GM23338 (cell line): ENCODE measurements around the gene SMAD3. TPM values are rescaled to one million over a fixed set of nuclear protein-coding genes. Genes with fewer than 3 reads are reported as not detected.

Source experiments
- ATAC-seq: fragments of 200-7000 bp; cut with Tn5 transposase; 3 replicates; pipeline ENCODE4 v1.9.1; 2020
- DNase-seq: peaks from one replicate; pipeline ENCODE4 v3.0.0-alpha.2; 2015; ENCODE audit warnings: low spot score
- H2AFZ ChIP-seq: fragments of 200-600 bp; sonication (generic); 2 replicates; pipeline ENCODE4 v1.8.0; 2016; ENCODE audit warnings: antibody characterized with exemption, mild to moderate bottlenecking, moderate library complexity
- H3F3A ChIP-seq: fragments of 200-600 bp; sonication (generic); replicated peaks from 2 replicates; pipeline ENCODE4 v1.8.0; 2017; ENCODE audit warnings: antibody characterized with exemption, mixed run types, low read depth
- H3K27ac ChIP-seq: fragments of 200-600 bp; sonication (generic); 2 replicates; pipeline ENCODE4 v1.6.1; 2016; ENCODE audit warnings: low read depth
- H3K27me3 ChIP-seq: fragments of 200-600 bp; sonication (generic); 2 replicates; pipeline ENCODE4 v1.8.0; 2016; ENCODE audit warnings: mild to moderate bottlenecking, mixed run types, moderate library complexity; ENCODE audit not compliant: insufficient read depth
- H3K36me3 ChIP-seq: fragments of 200-600 bp; sonication (generic); 2 replicates; pipeline ENCODE4 v1.8.0; 2016; ENCODE audit warnings: mild to moderate bottlenecking; ENCODE audit not compliant: insufficient read depth
- H3K4me1 ChIP-seq: fragments of 200-600 bp; sonication (generic); 2 replicates; pipeline ENCODE4 v1.8.0; 2016; ENCODE audit warnings: mild to moderate bottlenecking, moderate library complexity; ENCODE audit not compliant: insufficient read depth
- H3K4me2 ChIP-seq: fragments of 200-600 bp; sonication (generic); 2 replicates; pipeline ENCODE4 v1.7.1; 2017; ENCODE audit warnings: mixed run types
- H3K4me3 ChIP-seq: fragments of 200-600 bp; sonication (generic); 2 replicates; pipeline ENCODE4 v1.6.1; 2016; ENCODE audit warnings: mixed run types
- H3K79me2 ChIP-seq: fragments of 200-600 bp; sonication (generic); replicated peaks from 2 replicates; pipeline ENCODE4 v1.8.0; 2017; ENCODE audit warnings: mild to moderate bottlenecking; ENCODE audit not compliant: insufficient read depth
- H3K9me2 ChIP-seq: fragments of 200-600 bp; sonication (generic); 2 replicates; pipeline ENCODE4 v1.8.0; 2017; ENCODE audit not compliant: insufficient read depth
- H4K20me1 ChIP-seq: fragments of 200-600 bp; sonication (generic); replicated peaks from 2 replicates; pipeline ENCODE4 v1.8.0; 2017; ENCODE audit warnings: mild to moderate bottlenecking; ENCODE audit not compliant: insufficient read depth
- H3K27ac Mint-ChIP-seq: 2 replicates; pipeline ENCODE4 v1.8.0; 2020; ENCODE audit warnings: inconsistent platforms, mild to moderate bottlenecking, moderate library complexity, mixed read lengths
- H3K27me3 Mint-ChIP-seq: 3 replicates; pipeline ENCODE4 v1.8.0; 2022; ENCODE audit warnings: low read depth, mild to moderate bottlenecking, moderate library complexity, mixed read lengths, inconsistent platforms; ENCODE audit not compliant: insufficient read depth, poor library complexity
- H3K36me3 Mint-ChIP-seq: 3 replicates; pipeline ENCODE4 v1.8.0; 2021; ENCODE audit warnings: low read depth, mild to moderate bottlenecking, inconsistent platforms, moderate library complexity, mixed read lengths
- H3K4me1 Mint-ChIP-seq: 3 replicates; pipeline ENCODE4 v1.8.0; 2020; ENCODE audit warnings: mild to moderate bottlenecking, inconsistent platforms, mixed read lengths
- H3K4me3 Mint-ChIP-seq: 3 replicates; pipeline ENCODE4 v1.8.0; 2021; ENCODE audit warnings: moderate library complexity, mild to moderate bottlenecking, inconsistent platforms, mixed read lengths
- H3K9me3 Mint-ChIP-seq: 3 replicates; pipeline ENCODE4 v1.8.0; 2020; ENCODE audit warnings: moderate library complexity, mild to moderate bottlenecking, inconsistent platforms, mixed read lengths
- CREB1 ChIP-seq: fragments of 250-450 bp; sonication (Bioruptor Pico); IDR thresholded peaks from 2 replicates; pipeline ENCODE4 v1.5.0; 2020; ENCODE audit warnings: low read depth, mild to moderate bottlenecking, moderate library complexity
- CTCF ChIP-seq, 2 experiments: fragments of 200-600 bp in 1 of 2; sonication (generic) in 1 of 2; conservative IDR thresholded peaks; 2 replicates each; pipeline versions ENCODE4 v1.5.1 to v1.6.1; 2016 to 2017; ENCODE audit warnings: antibody characterized with exemption in 2 of 2, low read depth in 2 of 2, mild to moderate bottlenecking in 2 of 2, moderate library complexity in 1 of 2
- ETS1 ChIP-seq: IDR thresholded peaks from 2 replicates; pipeline ENCODE4 v1.6.1; 2016; ENCODE audit warnings: antibody characterized with exemption
- EZH2 ChIP-seq: fragments of 200-600 bp; sonication (generic); IDR thresholded peaks from one replicate; pipeline ENCODE4 v1.8.0; 2017; ENCODE audit warnings: antibody characterized with exemption, mild to moderate bottlenecking, low read depth; ENCODE audit not compliant: unreplicated experiment
- EZH2phosphoT487 ChIP-seq: fragments of 200-600 bp; sonication (generic); IDR thresholded peaks from one replicate; pipeline ENCODE4 v1.8.1; 2018; ENCODE audit warnings: antibody characterized with exemption; ENCODE audit not compliant: unreplicated experiment
- JUNB ChIP-seq: IDR thresholded peaks from one replicate; pipeline ENCODE4 v1.6.1; 2016; ENCODE audit warnings: antibody characterized with exemption; ENCODE audit not compliant: unreplicated experiment
- NANOG ChIP-seq: IDR thresholded peaks from 2 replicates; pipeline ENCODE4 v1.6.1; 2016; ENCODE audit warnings: antibody characterized with exemption, borderline replicate concordance
- POLR2AphosphoS5 ChIP-seq: IDR thresholded peaks from 2 replicates; pipeline ENCODE4 v1.6.1; 2016; ENCODE audit warnings: antibody characterized with exemption, low read depth
- REST ChIP-seq: IDR thresholded peaks from one replicate; pipeline ENCODE4 v1.6.1; 2018; ENCODE audit warnings: antibody characterized with exemption; ENCODE audit not compliant: unreplicated experiment
- STAT1 ChIP-seq: IDR thresholded peaks from one replicate; pipeline ENCODE4 v1.6.1; 2016; ENCODE audit warnings: antibody characterized with exemption; ENCODE audit not compliant: unreplicated experiment
- ZNF114 ChIP-seq: fragments of 250-450 bp; sonication (Bioruptor Pico); IDR thresholded peaks from 2 replicates; pipeline ENCODE4 v1.5.0; 2020; ENCODE audit warnings: mild to moderate bottlenecking, moderate library complexity
- ZNF331 ChIP-seq: fragments of 250-450 bp; sonication (Bioruptor Pico); IDR thresholded peaks from 2 replicates; pipeline ENCODE4 v1.5.0; 2020; ENCODE audit warnings: low read depth, mild to moderate bottlenecking, moderate library complexity
- ZNF462 ChIP-seq: fragments of 250-450 bp; sonication (Bioruptor Pico); IDR thresholded peaks from 2 replicates; pipeline ENCODE4 v1.5.0; 2020; ENCODE audit warnings: mild to moderate bottlenecking, moderate library complexity
- polyA plus RNA-seq: library from polyadenylated mRNA; unstranded; fragments of >200 nt; fragmentation: Nextera tagmentation; extraction: Ambion mirVana; gene quantifications from 2 replicates; pipeline ENCODE4 v1.2.1, GENCODE V29; 2016
- total RNA-seq: library from RNA; depleted of rRNA; stranded (reverse); fragments of >200 nt; shearing (Covaris generic); gene quantifications from 2 replicates; pipeline ENCODE4 v1.2.3, GENCODE V29; 2014

Gene SMAD3
- total and polyA plus RNA-seq, 2 experiments from 2014 or later: 4.9 to 11.6 TPM

- Histone ChIP-seq H4K20me1 (peaks cover 7% of the 10 kb centered on the region; the same call in 1 of the 2 replicates), H3K27me3 (no peaks in the 10 kb centered on the region), H3K4me3 (no peak overlapping the region), H3K9me2 (no peaks in the 10 kb centered on the region; the same call in 1 of the 2 replicates), H3K36me3 (no peaks in the 10 kb centered on the region), H2AFZ (no peak overlapping the region), H3K4me1 (peaks cover 22% of the 10 kb centered on the region), H3K27ac (no peak overlapping the region), H3K79me2 (peaks cover 69% of the 10 kb centered on the region), H3K4me2 (no peak overlapping the region), H3F3A (no peaks in the 10 kb centered on the region)
- Mint-ChIP-seq H3K27ac (no peak overlapping the region), H3K9me3 (no peaks in the 10 kb centered on the region), H3K36me3 (peaks cover 2% of the 10 kb centered on the region; the same call in 1 of the 3 replicates), H3K4me1 (peaks cover 24% of the 10 kb centered on the region), H3K4me3 (no peak overlapping the region), H3K27me3 (peaks cover 7% of the 10 kb centered on the region)
- ATAC-seq: no peak
- TF ChIP-seq POLR2AphosphoS5 (no peak), NANOG (no peak), ZNF462 (CRISPR knock-in tag) (no peak), ZNF114 (CRISPR knock-in tag) (no peak), STAT1 (no peak), EZH2phosphoT487 (no peak), JUNB (no peak), CREB1 (no peak), REST (no peak), EZH2 (no peak), CTCF (conservative IDR thresholded peaks at IDR 0.05; ENCODE audit: low read depth in 2 of 2) (no peak), ETS1 (no peak), ZNF331 (CRISPR knock-in tag) (no peak)
- no peak for DNase-seq
These were observed 14.0 kb downstream of the SMAD3 start for GRCh38 chr15:67079361-67079760.
